GM21528 (cell line): Measurements from ENCODE around the gene RIC1.
"Not testable (repeated sequence)": the region's sequence is repeated elsewhere in the genome, so short reads cannot be mapped to it uniquely, and the experiment has no call there.

Source experiments
- ATAC-seq: cut with Tn5 transposase; IDR thresholded peaks from one replicate; pipeline ENCODE4 v1.9.1; 2021; ENCODE audit warnings: mild to moderate bottlenecking, moderate library complexity; ENCODE audit not compliant: unreplicated experiment, low FRiP score

Gene RIC1, protein sequence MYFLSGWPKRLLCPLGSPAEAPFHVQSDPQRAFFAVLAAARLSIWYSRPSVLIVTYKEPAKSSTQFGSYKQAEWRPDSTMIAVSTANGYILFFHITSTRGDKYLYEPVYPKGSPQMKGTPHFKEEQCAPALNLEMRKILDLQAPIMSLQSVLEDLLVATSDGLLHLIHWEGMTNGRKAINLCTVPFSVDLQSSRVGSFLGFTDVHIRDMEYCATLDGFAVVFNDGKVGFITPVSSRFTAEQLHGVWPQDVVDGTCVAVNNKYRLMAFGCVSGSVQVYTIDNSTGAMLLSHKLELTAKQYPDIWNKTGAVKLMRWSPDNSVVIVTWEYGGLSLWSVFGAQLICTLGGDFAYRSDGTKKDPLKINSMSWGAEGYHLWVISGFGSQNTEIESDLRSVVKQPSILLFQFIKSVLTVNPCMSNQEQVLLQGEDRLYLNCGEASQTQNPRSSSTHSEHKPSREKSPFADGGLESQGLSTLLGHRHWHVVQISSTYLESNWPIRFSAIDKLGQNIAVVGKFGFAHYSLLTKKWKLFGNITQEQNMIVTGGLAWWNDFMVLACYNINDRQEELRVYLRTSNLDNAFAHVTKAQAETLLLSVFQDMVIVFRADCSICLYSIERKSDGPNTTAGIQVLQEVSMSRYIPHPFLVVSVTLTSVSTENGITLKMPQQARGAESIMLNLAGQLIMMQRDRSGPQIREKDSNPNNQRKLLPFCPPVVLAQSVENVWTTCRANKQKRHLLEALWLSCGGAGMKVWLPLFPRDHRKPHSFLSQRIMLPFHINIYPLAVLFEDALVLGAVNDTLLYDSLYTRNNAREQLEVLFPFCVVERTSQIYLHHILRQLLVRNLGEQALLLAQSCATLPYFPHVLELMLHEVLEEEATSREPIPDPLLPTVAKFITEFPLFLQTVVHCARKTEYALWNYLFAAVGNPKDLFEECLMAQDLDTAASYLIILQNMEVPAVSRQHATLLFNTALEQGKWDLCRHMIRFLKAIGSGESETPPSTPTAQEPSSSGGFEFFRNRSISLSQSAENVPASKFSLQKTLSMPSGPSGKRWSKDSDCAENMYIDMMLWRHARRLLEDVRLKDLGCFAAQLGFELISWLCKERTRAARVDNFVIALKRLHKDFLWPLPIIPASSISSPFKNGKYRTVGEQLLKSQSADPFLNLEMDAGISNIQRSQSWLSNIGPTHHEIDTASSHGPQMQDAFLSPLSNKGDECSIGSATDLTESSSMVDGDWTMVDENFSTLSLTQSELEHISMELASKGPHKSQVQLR (N-terminal part only)

DNA sequence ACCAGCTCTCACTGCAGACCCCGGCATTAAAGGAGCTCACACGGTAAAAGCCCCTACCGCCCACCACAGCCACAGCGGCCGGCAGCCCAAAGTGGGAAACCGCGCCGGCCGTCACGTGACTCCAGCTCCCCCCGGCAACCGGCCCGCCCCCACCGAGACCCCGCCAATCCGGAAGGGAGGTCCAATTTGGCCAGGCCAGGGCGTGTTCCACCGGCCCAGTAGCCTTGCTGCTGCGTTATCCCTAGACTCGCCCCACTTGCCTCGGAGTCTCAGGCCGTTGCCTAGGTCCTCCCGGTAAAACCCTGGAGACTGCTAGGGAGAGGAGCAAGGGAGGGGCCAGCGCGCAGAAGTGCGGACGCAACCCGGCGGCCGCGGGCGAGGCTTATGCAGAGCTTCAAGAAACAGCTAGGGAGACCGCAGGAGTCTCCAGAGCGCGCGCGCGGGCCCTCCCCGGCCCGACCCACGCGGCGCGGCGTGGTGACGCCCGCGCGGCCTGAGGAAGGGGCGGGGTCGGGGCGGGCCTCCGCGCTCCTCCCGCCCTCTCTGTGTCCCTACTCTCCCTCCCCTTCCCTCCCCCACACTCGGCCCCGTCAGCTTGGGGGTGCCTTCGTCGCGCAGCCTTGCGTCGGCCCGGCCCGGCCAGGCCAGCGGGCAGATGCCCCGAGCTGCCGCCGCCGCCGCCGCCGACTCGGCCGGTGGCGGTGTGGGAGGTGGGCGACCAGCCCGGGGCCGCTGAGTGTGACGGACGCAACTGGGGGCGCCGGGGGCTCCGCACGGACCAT is at the start of gene RIC1:
Gene RIC1 (plus strand): TSS at position 578 of the 782 bp plus-strand sequence. CDS start 203 bp downstream, at position 781.
- ATAC-seq: peak; percentile 57

DNA sequence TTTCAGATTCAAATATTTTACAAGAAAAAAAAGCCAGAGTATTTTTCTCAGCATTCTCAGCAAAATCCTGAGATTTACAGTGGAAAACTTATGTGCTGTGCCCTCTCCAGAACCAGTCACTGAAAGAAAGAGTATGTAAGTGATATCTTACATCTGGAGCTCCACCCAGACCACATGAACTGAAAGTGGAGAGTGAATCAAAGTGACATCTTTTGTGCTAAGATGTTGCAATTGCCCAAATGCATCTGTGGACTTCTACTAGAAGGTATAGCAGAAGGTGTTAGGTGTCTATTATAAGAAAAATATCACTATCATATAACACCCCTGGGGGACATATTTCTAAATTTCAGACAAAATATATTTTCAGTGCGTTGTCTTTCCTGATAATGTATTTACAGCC is 49.0 kb upstream of the RIC1 start:
- no peak for ATAC-seq

DNA sequence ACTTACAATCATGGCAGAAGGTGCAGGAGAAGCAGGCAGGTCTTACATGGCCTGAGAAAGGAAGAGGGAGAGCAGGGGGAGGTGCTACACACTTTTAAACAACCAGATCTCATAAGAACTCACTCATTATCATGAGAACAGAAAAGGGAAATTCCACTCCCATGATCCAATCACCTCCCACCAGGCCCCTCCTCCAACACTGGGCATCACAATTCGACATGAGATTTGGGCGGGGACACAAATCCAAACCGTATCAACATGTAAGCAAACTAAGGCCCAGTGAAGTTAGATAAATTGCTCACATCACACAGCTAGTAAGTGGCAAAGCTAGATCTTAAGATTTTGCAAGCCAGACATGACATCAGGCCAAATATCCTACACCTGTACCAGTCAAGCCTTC is 48.3 kb upstream of the RIC1 start:
- ATAC-seq: no peak

DNA sequence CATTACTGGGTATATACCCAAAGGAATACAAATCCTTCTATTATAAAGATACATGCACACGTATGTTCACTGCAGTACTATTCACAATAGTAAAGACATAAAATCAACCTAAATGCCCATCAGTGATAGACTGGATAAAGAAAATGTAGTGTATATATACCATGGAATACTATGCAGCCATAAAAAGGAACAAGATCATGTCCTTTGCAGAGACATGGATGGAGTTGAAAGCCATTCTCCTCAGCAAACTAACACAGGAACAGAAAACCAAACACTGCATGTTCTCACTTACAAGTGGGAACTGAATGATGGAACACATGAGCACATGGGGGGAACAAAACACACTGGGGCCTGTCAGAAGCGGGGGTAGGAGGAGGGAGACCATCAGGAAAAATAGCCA is 47.2 kb upstream of the RIC1 start:
- not testable (repeated sequence) for ATAC-seq

DNA sequence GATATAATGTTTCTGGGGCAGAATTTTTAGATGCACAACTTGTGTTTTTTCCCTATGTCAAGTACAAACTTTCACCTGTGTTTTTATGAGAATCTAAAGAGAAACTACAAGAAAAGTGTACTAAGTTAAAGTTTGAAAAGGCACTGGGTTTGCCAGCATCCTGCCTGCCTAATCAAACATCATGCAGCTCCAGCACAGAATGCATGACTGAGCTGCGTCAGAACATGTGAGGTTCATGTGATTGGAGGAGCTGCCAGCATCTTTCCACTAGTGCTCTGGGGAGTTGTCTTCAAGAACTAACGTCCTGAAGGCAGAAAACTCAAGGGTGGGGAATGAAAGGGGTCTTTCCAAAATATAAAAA is 46.1 kb upstream of the RIC1 start:
- peak; percentile 54 for ATAC-seq

DNA sequence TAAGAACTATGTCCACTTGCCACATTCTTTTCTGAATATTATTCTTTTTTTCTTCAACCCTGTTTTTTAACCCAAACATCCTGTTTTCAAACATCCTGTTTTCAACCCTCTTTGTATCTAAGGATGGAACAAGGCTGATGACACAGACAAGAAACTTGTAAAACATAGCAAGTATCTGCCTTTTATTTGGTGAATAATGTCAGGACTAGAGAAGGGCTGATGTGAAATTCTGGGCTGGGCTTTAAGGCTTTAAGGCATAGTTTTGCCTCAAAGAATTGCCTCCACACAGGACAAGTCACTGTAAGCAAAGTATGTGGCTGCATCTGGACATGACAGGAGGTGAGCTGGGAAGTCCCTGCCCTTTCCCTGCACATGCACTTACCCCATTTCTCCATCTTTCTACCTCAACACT is 42.5 kb upstream of the RIC1 start:
- peak; percentile 27 for ATAC-seq

DNA sequence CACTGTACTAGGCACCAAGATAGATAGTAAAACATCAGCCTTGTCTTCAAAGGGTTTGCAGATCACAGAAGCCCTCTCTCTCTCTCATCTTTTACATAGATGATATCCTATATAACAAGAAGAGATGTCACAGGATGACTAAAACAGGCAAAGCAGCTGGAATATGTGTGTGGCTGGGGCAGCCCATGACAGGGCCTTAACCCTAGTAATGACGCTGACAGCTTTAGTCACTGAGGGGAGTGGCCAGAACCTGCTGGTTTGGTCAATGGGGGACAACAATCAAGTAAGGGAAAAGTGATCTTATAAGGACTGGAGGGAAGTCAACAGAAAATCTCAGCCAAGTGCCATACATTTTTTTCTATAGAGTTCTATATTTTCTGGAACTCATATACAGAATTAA is 41.9 kb upstream of the RIC1 start:
- no peak for ATAC-seq

DNA sequence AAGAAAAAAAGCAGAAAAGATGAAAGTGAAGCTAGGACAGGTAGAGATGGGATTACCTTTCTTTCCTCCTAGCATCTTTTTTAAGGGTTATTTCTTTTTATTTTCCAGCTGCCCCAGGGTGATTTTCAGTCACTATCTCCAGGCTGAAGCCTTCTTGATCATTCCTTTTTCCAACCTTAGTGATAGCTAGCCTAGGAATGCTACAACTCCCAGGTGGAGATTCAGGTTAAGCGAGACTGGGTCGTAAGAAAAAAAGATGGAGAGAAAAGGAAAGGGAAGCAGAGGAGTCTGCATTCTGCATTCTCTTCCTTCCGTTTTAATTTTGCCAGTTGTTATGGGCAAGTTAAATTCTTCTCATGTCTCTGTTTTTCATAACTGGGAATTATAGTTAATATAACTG is 36.7 kb upstream of the RIC1 start:
- ATAC-seq: no peak

DNA sequence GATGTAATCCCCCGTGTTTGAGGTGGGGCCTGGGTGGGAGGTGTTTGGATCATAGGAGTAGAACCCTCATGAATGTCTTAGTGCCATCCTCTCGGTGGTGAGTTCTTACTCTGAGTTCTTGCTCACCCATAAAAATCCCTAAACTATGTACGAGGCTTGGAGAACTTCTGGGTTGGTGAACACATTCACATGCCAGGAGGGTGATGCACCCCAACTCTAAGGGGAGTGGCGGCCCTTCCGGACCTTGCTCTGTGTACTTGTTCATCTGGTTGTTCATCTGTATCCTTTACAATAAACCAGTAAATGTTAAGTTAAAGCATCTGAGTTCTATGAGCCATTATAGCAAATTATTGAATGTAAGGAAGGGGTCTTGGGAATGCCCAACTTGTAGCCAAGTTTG is 36.0 kb upstream of the RIC1 start:
- ATAC-seq: no peak

DNA sequence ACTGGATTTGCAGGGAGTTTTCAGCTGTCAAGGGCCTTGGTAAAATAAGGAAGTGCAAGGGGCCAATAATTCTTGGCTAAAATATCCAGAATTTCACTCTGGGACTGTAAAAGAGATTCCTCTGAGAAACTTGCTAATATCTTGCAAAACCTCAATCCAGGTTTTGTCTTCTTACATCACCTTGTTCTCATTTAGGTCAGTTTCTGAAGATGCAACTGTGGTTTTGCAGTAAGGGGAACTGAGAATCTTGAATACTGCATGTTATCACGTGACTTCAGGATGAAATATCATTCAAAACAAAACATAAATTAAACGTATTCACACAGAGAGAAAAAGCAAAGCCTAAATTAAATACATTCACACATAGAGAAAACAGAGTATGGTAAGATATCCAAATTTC is 35.0 kb upstream of the RIC1 start:
- peak; percentile 66 for ATAC-seq

DNA sequence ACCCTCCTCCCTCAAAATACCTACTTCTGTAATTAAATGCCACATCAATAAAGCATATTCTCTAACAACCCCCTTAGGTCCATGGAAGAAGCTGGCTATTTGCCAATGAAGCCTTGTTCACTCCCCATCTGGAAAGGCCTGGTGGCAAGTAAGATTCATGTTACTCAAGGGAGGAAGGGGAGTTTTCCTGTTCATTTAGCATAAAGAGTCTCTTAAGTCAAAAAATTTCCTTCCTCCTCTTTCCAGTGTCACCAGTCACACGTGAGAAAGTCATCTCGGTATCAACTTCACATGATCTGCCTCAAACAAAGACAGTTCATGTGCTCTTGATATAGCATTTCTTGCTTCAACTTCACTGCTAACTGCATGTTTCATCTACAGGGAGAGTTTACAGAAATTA is 32.7 kb upstream of the RIC1 start:
- ATAC-seq: no peak

DNA sequence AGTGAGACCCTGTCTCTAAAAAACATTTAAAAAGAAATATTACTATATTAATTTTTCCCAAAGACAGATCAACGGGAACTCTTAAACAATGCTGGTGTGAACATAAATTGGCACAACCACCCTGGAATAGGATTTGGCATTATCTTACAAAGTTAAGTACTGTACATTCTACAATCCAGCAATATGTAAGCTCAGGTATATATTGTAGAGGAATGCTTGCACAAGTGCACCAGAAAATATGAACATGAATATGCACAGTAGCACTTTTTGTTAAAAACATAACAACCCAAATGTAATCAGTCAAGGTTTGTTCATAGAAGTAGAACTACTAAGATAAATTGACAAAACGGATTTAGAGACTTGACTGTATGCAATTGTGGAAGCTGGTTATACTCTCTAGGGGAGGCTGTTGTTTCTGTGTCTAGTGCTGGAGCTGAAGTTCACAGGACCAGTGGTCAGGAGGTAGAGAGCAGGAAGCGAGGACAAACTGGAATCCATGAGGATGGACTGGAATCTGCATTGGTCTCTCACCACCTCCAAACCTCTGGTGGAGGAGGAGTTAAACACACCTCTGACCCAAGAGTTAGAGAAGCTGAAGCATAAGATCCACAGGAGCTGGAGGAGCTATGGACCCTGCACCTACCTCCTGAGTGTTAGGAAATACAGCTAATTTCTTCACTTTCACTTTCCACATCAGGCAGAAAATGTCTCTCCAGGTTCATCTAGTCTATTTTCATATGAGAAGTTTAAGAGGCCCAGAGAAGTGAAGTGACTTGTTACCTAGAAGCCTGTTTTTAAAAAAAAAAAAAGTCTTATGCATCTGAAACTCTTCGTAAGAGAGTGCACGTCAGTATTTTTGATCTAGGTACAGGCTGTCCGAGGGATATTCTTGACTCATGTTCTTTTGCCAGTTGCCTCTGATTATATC is 20.3 kb upstream of the RIC1 start:
- ATAC-seq: peak; percentile 64

DNA sequence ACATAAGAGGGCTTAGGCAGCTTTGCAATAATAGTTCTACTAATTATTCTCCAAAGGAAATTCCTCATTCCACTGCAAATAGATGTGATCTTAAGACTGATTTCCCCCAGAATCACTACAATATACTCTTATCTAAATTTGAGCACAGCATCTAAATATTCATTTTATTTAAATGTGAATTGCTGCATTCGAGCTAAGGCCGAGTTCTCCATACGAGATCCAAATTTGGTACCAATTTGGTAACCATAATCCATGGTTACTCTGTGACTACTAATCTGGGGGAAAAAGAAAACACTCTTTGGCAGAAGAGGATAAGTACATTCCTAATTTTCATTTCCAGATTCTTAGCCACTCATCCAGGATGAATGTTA is 19.7 kb upstream of the RIC1 start:
- no peak for ATAC-seq

DNA sequence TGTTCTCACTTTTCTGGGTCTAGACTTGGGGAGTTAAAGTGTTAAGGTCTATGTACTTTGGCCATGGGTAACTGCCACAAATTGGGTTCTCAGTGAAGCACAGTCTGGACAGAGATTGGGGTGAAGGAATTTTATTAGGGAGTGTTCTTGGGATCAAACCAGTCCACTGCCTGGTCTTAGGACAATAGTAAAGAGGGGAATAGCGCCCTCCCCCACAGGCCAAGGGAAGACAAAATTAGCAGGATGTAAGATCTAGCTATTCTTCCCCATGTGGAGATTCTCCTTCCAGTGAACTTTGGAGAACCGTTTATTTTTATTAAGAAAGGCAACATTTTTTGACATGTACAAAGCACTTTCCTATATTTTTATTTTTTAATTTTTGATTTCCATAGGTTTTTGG is 18.4 kb upstream of the RIC1 start:
- no peak for ATAC-seq

DNA sequence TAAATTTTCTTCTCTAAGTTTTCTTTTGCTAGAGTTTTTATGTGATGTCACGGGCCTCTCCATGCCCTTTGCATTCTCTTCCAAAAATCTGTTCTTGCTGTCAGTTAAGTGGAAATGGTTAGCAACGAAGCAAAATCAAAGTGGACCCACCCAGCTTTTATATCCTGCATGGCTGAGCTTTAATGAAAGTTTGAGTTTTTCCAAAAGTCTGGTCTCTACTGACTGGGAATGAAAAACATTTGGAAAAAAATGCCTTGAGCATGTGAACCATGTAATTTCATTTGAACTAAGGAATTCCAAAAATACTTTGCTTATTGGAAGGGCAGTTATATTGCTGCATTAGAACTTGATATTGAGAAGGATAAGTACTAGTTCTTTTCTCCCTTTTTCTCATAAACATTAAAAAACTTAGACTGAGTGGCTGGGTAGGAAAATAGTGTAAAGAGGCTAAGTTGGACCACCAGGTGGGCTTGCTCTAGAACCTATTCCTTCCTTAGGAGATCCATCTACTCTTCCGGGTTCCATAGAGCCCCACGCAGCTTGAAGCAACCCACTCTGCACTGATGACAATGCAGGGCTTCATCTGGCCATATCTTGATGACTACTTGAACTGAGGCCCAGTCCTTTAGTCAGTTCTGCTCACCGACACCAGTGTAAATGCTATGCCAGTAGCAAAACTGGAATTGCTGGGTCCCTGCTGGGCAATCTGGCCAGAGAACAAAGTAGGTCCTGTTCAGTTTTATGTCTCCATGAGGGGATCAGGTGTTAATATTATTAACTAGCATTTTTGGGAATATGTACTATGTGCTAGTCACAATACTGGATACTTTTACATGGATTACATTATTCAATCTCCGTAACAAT is 17.4 kb upstream of the RIC1 start:
- ATAC-seq: no peak

DNA sequence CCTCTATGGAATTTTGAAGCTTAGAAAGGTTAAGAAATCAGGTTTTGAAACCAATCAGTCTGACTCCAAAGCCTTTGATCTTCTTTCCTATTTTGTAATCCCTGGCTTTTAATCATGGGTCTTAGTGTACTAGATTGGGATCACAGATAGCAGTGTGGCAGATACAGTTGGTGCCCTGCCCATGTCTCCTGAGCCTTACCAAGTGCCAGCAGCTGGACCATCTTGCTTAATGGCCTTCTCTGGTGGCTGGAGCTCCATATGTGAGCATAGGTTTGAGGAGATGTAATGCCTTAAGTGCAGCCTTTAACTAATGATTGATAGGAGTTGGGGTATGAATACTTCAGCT is 16.7 kb upstream of the RIC1 start:
- no peak for ATAC-seq

DNA sequence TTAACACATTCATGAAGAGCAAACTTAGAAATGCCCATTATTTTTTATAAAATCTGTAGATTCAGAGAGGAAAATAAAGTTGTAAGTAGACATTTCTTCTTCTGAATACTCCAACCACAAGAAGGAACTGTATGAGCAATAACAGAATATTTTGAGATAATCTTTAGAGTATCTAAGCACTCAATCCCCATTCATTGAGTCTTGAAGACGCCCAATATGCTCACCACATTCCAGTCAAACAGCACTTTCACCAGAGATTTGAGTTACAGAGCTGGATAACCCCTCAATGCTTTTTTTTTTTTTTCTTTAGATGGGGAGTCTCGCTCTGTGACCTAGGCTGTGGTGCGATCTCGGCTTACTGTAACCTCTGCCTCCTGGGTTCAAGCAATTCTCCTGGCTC is 14.7 kb upstream of the RIC1 start:
- ATAC-seq: no peak

DNA sequence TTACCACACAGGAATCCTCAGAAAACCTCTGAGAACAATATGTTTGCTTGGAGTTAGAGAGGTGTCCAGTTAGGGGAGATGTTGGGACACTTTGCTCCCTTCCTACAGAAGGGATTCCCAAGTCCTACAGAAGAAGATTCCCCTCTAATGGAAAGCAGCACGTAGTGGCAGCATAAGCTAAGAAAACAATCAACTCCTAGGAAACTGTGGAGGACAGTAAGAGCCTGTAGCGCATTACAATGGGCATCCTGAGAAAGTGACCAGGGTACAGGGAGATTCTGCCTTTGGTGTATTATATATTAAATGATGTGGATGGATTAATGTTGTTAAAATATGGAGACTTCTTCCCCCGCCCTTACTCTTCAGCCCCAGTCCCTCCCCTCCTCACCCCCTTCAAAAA is 13.9 kb upstream of the RIC1 start:
- ATAC-seq: no peak
